ENCODE data around the gene ALX4.

Gene ALX4

DNA sequence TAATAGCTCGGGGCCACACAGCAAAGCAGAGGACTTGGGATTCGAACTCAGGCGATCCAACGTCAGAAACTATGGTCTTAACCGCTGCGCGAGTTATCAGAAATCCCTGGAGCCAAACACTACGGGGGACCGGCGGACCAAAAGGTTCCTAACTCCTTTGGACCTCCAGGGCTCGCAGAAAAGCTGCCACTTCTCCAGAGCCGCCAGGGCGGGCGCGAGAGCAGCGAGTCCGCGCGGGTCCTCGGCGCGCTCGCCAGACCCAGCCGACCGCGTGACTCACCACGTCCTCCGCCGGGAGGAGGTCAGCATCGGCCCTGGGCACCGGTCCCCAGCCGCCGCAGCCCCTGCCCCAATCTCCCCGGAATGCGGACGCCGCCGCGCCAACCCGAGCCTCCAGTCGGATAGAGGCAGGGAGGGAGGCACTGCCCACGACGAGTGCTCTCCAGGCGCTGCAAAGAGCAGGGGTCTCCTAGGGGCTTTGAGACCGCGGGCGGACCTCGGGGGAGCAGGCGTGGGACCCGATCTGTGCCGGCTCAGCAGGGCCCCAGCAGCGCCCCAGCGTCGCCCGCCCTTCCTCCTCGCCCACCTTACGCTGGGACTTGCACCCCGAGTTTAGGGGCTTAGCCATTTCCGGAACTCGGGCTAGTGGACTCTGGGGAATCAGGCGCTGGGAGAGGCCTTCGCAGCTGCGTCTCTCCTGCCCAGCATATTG is 6.2 kb upstream of the ALX4 start:
- DNase-seq (ENCODE audit: low read depth): no peak
- TF ChIP-seq, protein P1, sequence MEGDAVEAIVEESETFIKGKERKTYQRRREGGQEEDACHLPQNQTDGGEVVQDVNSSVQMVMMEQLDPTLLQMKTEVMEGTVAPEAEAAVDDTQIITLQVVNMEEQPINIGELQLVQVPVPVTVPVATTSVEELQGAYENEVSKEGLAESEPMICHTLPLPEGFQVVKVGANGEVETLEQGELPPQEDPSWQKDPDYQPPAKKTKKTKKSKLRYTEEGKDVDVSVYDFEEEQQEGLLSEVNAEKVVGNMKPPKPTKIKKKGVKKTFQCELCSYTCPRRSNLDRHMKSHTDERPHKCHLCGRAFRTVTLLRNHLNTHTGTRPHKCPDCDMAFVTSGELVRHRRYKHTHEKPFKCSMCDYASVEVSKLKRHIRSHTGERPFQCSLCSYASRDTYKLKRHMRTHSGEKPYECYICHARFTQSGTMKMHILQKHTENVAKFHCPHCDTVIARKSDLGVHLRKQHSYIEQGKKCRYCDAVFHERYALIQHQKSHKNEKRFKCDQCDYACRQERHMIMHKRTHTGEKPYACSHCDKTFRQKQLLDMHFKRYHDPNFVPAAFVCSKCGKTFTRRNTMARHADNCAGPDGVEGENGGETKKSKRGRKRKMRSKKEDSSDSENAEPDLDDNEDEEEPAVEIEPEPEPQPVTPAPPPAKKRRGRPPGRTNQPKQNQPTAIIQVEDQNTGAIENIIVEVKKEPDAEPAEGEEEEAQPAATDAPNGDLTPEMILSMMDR (IDR thresholded peaks at IDR 0.05; ENCODE audit: low read depth, low read length, missing control alignments): peak; percentile 19
- in situ Hi-C loops (cut with HindIII; ENCODE audit: low sequenced_read_pairs): no loop called here
- peak overlapping the region; percentile 22 for H3K4me3 ChIP-seq (ENCODE audit: low read depth, low read length)

- TF ChIP-seq, protein P1 (IDR thresholded peaks at IDR 0.05; ENCODE audit: low read depth, low read length, missing control alignments): no peak
- DNase-seq (ENCODE audit: low read depth): no peak
- H3K4me3 ChIP-seq (ENCODE audit: low read depth, low read length): no peak overlapping the region
- in situ Hi-C loops (cut with HindIII; ENCODE audit: low sequenced_read_pairs): no loop called here
Measured at GRCh38 chr11:44314733-44315132, 4.8 kb upstream of the ALX4 start.

- DNase-seq (ENCODE audit: low read depth): no peak
- TF ChIP-seq, protein P1 (IDR thresholded peaks at IDR 0.05; ENCODE audit: low read depth, low read length, missing control alignments): no peak
- no peak overlapping the region for H3K4me3 ChIP-seq (ENCODE audit: low read depth, low read length)
- in situ Hi-C loops (cut with HindIII; ENCODE audit: low sequenced_read_pairs): no loop called here
Measured at GRCh38 chr11:44313761-44314489, 4.0 kb upstream of the ALX4 start.

- in situ Hi-C loops (cut with HindIII; ENCODE audit: low sequenced_read_pairs): no loop called here
- H3K4me3 ChIP-seq (ENCODE audit: low read depth, low read length): no peak overlapping the region
- DNase-seq (ENCODE audit: low read depth): no peak
- TF ChIP-seq, protein P1 (IDR thresholded peaks at IDR 0.05; ENCODE audit: low read depth, low read length, missing control alignments): no peak
Measured at GRCh38 chr11:44312876-44313275, 2.9 kb upstream of the ALX4 start.

- TF ChIP-seq, protein P1 (IDR thresholded peaks at IDR 0.05; ENCODE audit: low read depth, low read length, missing control alignments): no peak
Measured at GRCh38 chr11:44311339-44312261, 1.7 kb upstream of the ALX4 start.

More at GRCh38 chr11:44311339-44312261, 1.7 kb upstream of the ALX4 start:
- DNase-seq (ENCODE audit: low read depth): no peak
- in situ Hi-C loops (cut with HindIII; ENCODE audit: low sequenced_read_pairs): no loop called here
- H3K4me3 ChIP-seq (ENCODE audit: low read depth, low read length): no peak overlapping the region

Measured in astrocyte of the cerebellum (primary cell).